ENCODE data around the gene CDK14.
"Not testable (repeated sequence)": the region's sequence is repeated elsewhere in the genome, so short reads cannot be mapped to it uniquely, and the experiment has no call there.

The CDK14 gene

DNA sequence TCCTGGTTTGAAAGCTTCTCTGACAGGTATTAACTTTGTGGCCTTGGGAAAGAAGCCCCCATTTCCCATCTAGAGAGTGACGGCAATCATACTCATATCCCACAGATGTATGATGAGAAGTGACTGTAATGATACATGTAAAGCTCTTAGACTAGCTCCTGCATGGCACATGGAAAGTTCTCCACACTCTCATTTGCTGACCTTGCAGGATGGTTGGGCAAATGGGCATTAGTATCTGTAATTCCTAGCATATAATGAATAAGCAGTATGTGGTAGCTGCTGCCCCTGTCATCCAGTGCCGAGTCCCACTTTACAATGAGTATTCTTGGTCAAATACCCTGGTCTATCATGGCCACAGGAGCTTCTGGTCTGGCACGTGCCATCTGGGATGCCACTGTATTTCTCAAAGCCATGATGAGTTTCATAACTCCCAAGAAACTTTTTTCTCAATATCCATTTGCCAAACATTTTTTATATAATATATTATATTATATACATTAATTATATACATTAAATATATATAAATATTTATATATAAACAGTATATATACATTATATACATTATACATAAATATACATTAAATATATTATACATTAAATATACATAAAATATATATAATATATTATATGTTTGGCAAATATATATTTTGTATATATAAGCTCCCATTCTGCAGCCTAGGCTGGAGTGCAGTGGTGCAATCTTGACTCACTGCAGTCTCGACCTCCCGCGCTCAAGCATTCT is 561.6 kb downstream of the CDK14 start:
- DNase-seq (ENCODE audit: low spot score) = no peak

DNA sequence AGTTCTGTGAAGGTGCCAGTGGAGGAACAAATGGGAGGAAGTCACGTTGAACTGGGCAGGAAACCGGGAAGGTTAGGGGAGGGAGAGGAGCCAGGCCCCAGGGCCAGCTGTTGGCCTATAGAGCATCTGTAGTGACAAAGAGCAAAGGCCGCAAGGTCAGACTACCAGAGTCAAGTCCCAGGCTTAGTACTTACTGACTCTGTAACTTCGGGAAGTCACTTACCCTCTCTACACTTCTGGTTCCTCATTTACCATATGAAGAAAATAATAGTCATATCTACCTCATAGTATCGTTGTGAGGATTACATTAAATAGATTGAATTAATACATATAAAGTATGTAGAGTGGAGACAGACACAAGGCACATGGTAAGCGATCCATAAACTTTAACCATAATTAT is 566.3 kb downstream of the CDK14 start:
- DNase-seq (ENCODE audit: low spot score) = no peak

DNA sequence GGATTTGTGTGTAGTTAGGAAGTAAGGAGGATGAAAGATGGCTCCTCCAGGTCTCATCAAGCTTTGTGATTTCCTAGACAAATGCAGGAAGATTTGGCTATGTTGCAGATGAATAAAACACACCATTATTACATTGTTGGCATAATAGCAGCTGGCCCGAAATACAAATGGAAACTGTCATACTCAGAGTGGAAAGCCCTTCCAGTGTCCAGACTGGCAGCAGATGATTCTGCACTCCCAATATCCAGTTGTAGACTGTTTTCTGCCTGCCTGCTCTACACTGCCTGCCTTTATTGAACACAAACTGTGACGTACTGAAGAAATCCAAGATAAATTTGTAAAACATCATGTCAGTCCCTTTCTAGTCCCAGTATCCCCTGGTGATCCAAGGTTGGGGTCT is 568.4 kb downstream of the CDK14 start:
- DNase-seq (ENCODE audit: low spot score) = no peak

DNA sequence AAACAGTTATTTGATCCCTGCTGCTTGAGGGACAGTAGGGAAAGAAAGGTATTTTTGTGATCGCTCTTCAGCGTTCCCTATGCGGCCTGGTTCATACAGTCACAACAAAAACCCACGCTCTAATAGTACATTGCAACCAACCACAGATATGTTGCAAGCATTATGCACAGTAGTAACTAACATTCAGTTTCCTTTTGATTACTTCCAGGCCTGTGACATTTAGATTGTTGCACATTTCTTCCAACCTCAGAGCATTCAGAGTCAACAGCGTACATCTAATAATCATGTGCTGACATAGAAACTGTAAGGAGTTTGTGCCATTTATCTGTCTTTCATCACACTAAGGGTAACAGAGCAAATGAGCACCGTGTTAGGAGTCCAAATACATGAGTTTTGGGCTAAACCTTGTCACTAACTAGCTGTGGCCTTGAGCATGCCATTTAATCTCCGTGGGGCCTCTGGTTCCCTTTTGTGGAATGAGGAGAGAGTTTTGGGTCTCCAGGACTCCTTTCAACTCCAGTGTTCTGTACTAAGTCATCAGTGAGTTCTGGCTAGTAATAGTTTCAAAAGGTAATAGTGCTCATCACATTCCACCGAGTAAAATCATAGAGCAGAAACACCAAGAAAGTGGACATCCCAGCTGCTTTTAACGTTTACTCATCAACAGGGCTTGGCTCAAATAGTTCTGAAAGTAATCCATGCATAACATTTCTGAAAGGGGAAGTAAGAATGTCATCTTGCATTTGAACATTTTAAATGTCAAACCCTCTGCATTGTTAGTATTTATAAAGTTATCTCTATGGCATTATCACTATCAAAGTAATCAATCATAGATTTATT is 569.1 kb downstream of the CDK14 start:
- DNase-seq (ENCODE audit: low spot score) = no peak

DNA sequence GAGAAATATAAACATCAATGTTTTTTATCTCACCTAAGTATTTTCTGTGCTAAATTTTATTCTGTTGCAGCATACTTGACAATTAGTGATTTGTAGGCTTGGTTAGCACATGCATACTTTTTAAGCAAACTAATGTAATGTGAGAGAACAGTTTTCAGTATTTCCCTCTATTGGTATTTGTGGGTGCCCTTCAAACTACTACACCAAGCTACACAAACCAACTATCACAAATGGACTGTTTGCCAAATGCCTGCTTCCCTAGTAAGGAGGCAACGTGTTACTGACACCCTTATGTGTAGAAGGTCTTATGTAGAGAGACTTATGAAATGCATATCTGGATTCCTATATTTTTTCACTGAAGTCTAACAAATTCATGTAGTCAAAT is 569.7 kb downstream of the CDK14 start:
- DNase-seq (ENCODE audit: low spot score) = no peak

DNA sequence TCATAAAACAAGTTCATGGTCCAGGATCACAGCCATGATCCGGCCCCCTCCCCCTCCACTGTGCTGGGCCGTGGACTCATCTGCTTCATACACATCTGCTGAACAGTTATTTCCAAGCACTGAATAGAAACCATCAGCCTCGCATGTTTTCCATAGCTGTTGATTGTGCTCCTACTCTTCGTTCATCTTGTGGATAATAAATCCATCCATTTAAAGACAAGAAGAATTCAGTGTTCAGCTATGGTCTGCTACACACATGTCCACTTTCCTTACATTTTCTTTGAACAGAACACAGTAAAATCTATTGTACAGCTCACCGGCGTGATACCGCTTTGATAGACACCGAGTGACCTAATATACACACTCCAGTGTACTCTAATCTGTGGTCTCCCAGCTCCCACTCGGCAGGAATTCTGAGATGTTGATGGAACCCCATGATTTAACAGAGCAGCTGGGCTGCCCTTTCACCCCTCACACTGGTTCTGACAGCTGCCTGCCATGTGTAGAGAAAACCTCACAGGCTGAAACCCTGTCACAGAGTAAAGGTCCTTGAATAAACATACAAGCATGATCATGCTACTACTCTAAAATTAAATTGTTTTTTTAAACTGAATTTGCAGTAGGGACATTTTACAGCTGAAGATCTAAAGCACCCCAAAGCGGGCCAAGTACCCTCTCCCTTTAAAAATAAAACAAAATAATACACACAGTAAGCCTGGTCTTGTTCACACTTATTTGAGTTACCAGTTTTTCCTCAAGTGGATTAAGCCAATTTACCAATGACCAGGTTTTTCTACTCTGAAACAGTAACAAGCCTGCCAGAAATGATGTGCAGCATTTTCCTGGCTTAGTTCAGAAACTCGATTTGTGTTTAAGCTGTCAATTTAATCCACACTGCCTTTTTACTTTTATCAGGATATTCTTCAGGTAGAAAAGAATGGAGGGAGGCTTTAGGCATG is 573.0 kb downstream of the CDK14 start:
- no peak for DNase-seq (ENCODE audit: low spot score)

DNA sequence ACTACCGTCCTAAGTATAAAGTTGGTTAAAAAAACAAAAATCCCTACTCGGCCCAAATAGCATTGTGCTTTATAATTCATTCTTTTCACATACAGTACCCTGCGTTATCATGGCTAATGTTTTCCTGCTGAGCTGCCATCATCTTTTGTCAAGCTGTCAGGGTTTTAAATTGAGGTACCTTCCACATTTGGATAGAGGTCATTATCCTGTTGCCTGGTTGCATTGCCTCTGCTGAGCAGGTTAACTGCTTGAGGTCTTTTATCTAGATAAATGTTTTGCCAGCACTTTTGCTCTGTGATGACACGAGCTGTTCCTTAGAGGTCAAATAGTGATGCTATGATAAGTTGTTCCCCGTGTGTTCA is 573.7 kb downstream of the CDK14 start:
- no peak for DNase-seq (ENCODE audit: low spot score)

DNA sequence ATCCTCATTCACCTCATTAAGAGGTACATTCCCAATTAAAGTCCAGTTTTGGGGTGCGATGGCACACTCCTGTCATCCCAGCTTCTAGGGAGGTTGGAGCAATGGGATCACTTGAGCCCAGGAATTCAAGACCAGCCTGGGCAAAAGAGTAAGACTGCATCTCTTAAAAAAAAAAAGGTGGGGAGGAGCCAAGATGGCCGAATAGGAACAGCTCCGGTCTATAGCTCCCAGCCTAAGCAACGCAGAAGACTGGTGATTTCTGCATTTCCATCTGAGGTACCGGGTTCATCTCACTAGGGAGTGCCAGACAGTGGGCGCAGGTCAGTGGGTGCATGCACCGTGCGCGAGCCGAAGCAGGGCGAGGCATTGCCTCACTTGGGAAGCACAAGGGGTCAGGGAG is 577.1 kb downstream of the CDK14 start:
- not testable (repeated sequence) for DNase-seq (ENCODE audit: low spot score)

DNA sequence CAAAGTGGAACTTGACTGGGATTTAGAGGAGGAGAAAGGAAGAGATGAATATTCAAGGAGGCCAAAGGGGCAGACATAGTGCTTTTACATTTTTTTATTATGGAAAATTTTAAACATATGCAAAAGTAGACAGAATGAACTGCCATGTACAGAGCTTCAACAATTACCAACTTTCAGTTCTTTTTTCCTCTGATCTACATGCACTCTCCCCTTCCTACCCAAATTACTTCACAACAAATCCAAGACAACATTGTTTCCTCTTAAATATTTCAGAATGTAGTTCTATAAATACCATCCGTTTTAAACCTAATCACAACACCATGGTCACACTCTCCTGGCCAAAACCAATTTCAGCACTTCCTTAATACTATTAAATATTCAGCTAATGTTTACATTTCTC is 584.6 kb downstream of the CDK14 start:
- DNase-seq (ENCODE audit: low spot score) = no peak

DNA sequence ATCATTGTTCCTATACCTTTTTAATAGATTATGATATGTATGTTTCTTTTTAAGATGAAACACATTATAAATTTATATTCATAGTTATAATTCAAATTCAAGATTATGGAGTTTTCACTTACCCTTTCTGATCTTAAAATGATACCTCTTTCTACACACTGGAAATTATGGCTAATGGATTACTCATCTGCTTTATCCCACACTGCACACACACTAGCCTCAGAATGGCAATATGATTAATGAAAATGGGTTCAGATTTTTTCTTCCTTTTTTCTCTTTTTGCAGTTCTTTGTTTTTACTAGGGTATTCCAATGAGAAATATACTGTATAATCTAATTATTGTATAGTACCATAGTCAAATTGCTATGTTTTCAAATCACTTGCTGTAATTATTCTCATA is 585.8 kb downstream of the CDK14 start:
- DNase-seq (ENCODE audit: low spot score) = no peak

DNA sequence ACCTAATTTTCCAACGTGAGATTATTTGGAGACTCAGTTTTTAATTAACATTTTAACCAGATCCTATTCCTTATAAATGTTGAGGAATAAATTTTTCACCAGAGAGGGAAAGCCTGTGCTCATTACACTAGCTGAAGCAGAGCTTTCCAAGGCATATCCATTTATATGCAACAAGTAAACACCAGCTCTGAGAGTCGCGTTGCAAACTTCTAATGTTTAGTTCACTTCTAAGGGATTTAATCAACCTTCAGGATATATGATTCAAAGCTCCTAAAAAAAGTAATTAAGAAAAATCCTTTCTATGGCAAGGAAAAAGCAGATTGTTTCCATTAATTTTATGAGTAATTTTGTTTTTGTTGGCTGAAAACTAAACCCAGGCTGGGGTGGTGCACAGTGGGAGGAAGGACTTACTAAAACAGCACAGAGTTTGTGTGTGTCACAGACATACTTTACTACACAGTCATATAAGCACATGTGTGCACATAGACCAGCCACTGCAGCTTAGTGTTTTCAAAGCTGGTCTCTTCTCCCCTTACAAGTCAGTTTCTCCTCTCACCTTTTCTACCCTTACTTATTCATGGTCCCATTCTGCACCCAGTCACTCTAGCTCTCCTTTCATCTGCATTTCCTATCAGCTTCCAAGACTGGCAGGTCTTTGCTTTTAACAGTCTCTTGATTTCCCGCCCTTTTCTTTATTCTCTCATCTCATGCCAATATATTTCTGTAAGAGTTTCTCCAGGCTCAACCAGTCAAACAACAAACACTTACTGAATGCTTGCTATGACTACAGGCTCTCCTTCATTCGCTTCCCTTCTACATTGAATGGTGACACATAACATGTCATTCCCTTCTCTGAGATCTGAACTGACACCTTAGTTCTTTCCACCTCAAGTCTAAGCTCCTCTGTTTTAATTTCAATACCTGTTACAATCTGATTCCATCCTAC is 587.0 kb downstream of the CDK14 start:
- no peak for DNase-seq (ENCODE audit: low spot score)

DNA sequence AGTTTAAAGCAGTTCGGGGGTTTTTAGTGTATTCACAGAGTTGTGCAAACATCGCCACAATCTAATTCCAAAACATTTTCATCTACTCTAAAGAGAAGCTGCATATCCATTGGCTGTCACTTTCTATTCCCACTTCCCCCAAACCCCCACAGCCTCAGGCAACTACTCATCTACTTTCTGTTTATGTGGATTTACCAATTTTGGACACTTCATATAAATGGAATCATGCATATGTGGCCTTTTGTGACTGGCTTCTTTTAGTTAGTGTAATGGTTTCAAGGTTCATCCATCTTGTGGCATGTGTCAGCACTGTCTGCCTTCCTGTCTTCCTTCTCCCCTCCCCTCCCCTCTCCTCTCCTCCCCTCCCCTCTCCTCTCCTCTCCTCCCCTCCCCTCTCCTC is 589.6 kb downstream of the CDK14 start:
- DNase-seq (ENCODE audit: low spot score) = no peak

DNA sequence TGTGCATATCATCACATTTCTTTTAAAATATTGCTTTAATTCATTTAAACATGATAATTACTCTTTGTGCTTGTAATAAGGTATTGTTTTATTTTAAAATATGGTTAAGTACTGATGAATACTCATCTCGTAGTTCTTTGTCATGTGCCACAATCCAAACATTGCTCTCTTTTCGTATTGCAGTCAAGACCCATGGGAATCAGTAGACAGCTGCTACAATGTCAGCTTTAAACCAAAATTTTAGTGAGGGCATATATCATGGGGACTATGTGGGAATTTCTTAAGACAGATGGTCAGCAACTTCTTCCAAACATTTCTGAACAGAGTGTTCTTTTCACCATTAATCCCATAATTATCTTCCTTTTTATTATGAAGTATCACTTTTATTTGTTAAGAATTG is 590.9 kb downstream of the CDK14 start:
- DNase-seq (ENCODE audit: low spot score) = no peak

DNA sequence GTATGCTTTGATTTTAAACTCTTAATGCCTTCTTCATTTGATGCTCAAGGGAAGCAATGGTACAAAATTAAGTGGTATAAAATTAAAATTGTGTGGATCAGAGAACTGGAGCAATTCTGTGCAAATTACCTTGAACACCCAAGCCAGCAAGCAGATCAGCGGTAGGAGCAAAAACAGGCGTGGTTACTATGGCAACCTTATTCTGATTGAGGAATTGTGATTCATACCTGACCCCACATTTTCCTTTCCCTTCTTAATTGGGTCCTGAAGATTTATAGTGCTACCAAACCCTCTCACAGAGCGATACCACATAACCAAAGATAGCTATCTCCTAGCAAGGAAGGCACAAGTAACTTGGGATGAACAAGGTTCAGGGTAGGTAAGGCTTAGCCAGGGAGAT is 595.6 kb downstream of the CDK14 start:
- DNase-seq (ENCODE audit: low spot score) = no peak

DNA sequence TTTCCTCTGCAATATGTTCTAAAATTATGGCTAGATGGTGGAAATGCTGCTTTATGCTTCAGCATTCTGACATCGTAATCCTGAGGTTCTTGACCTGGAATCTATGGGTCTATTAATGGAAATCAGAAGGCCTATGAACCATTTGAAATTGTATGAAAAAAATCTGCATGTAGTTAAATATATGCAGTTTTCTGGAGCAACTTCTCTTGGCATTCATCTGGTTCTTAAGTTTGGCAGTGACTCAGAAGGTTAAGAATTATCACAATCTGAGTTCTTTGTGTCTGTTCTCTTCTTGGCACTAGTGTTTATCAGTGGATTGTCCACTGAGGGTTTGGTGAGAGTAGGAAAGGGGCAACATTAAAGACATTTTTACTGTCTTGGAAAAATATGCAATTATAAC is 597.0 kb downstream of the CDK14 start:
- no peak for DNase-seq (ENCODE audit: low spot score)

DNA sequence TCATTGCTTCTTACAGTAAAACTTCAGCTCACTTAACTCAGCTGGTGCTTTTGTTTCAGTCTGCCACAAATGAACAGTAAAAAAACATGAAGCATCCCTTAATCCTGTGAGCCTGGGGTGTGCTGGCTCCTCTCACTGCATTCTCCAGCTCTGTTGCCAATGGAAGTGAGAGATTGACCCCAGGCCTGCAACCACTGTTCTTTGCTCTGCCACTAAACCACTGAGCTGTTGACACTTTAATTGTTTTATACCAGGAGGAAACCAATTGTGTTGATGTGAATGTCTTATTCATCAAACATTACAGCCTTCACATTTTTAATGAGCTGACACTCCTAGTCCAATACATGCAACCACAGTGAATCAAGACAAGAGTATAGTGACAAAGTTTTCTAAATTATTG is 598.7 kb downstream of the CDK14 start:
- no peak for DNase-seq (ENCODE audit: low spot score)

DNA sequence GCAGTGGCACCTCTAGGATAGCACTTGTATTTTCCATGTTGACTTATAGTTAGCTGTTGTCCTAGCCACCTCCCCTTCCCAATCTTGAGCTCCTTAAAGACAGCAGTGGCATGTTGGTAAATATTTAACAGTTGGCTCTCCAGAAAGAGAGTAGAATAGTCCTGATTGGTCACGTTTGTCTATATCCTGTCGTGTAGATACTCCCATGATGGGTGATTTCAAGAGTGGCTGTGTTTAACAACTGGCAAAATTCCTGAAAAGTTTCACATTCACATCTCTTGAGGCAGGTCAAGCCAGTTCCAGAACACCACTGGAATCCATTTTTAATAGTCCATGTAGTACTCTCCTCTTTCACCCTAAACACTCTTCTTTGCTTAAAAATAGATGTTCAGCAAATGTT is 599.9 kb downstream of the CDK14 start:
- no peak for DNase-seq (ENCODE audit: low spot score)

DNA sequence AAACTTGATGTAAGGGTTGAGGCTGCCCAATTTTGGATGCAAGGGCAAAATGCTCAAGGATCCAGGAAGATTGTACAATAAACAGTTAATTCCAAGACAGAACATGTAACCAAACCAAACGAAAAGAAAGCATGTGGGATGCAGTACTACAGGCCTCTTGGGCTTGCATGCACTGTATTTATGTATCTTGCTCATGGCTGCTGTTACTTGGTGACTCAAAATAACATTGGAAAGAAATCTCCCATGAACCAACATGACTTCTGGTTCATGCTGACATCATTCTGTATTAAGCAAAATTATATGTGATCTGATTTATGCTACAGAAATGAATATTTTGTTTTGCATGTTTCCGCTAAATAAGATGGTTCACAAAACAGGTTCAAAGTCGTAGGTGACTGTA is 602.2 kb downstream of the CDK14 start:
- no peak for DNase-seq (ENCODE audit: low spot score)

DNA sequence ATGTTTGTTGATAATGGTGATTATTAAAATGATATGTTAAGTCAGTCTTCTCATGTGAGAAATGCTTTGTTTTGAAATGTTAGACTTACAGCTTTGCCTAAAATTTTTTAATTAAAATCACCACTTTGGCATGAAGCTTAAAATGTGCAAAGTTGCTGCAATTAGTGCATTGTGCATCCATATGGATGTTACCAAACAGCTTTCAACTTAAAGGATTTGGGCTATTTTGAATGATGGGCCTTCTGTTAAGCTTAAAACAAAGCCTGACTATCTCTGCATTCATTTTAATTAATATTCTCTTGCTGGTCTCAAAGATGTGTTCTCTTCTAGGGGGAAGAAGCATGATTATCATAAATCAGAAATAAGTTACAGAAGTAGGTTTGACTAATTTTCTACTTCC is 603.5 kb downstream of the CDK14 start:
- no peak for DNase-seq (ENCODE audit: low spot score)

DNA sequence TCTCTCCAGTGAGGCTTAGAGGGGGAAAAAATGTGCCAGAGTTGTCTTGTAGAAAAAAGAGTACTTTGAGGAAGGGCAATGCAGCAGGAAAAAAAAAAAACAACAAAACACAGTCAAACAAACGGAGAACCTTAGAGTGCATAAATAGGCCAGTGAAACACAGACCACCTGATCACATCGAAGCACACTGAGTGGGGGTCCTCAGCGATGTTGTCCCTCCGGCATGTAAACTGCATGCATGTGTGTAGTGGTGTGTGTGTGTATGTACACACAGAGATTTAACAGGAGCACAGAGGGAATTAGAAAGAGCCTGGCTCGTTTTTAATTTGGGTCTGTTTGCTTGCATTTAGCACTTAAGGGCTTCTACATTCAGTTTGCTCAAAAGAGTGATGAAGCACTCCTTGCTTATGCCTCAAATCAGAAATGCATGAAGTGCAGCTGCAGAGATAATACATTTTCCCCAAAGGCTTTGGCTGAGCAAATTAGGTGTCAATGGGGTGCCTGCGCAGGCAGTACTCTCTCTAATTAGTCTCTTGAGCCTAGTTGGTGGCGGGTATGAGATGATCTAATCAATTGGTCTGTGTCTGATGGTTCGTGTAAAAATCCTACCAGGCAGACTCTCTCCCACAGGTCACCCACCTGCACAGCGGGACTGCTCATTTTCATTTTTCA is 605.5 kb downstream of the CDK14 start:
- DNase-seq (ENCODE audit: low spot score) = no peak
